Activated naive CD4-positive, alpha-beta T cell treated with anti-CD3 and anti-CD28 coated beads for 36 hours (primary cell): ENCODE measurements around the gene KCNQ1. TPM values are rescaled to one million over a fixed set of nuclear protein-coding genes. Genes with fewer than 3 reads are reported as not detected.
A peak's percentile ranks its signal among the peaks of the same experiment; 100 is the strongest.

Source experiments
- CTCF ChIA-PET: fragments of 350-600 bp; sonication (Branson Sonifier 250); formaldehyde crosslinking; loops from one replicate; lab custom pipeline; 2021; ENCODE audit warnings: antibody characterized with exemption; lab: Charles Lee
- DNase-seq: peaks from one replicate; pipeline ENCODE4 v3.0.0-alpha.2; 2020
- H3K27ac Mint-ChIP-seq: one replicate; pipeline ENCODE4 v1.8.0; 2021; ENCODE audit warnings: mild to moderate bottlenecking, mixed read lengths
- H3K27me3 Mint-ChIP-seq: one replicate; pipeline ENCODE4 v1.8.0; 2021; ENCODE audit warnings: low read depth, mixed read lengths
- H3K36me3 Mint-ChIP-seq: one replicate; pipeline ENCODE4 v1.8.0; 2021; ENCODE audit warnings: low read depth, mixed read lengths
- H3K4me1 Mint-ChIP-seq: one replicate; pipeline ENCODE4 v1.8.0; 2021; ENCODE audit warnings: low read depth, mixed read lengths
- H3K4me3 Mint-ChIP-seq: one replicate; pipeline ENCODE4 v1.8.0; 2021; ENCODE audit warnings: mild to moderate bottlenecking, moderate library complexity, mixed read lengths
- H3K9me3 Mint-ChIP-seq: one replicate; pipeline ENCODE4 v1.8.0; 2021; ENCODE audit warnings: mixed read lengths
- intact Hi-C: fragments of 100-400 bp; cut with micrococcal nuclease; formaldehyde crosslinking; loops from one replicate; pipeline ENCODE4 v1.15.1; 2023
- total RNA-seq, 2 experiments: library from RNA; stranded (reverse); gene quantifications; one replicate each; pipeline ENCODE4 v1.2.3, GENCODE V29; 2021

Gene KCNQ1
- total RNA-seq, 2 experiments from 2014 or later, result 10.6 to 10.8 TPM

DNA sequence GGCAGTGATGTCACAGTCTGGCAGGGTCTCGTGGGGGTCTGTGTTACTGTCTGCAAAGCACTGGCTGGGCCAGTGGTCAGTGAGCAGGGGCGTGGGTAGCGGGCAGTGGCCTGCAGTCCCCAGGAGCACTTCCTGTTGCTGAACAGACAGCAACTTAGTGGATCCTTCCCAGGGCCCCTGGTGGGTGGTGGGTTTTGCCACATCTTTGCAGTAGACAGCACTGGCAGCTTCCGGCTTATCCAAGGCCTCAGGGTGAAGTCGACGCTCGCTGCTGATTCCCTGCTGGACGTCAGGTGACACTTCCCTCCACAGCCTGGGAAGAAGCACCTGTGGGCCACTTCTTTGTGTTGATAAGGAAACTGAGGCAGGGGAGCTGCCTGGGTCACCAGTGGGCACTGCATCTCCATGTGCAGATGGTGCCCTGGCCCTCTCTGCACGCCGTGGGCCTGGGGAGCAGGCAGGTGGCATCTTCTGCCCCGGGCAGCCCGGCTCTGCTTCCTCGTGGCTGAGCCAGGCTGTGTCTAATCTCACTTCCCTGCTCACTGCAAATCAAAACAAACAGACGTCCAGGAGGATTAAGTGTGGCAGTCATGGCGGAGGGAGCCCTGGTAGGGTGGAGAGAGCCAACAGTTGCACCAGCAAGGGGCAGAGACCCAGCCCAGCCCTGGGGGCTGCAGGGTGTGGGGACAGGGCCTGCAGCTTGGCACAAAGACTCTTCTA, 79.8 kb downstream of the KCNQ1 start:
- Mint-ChIP-seq H3K27me3 (no peaks in the 10 kb centered on the region), H3K36me3 (no peaks in the 10 kb centered on the region), H3K4me3 (no peak overlapping the region), H3K9me3 (no peaks in the 10 kb centered on the region), H3K27ac (no peak overlapping the region), H3K4me1 (peaks cover 24% of the 10 kb centered on the region)
- intact Hi-C loops, result loop anchor here (5.0 kb wide), 1 partner anchor 77 kb away; the partner anchor contains the start of gene KCNQ1
- DNase-seq, result peak; percentile 2
- CTCF ChIA-PET, result interaction anchor here (1.4 kb wide), 1 partner anchor 8 kb away, joined by 6 read pairs; no protein-coding TSS in a partner anchor

DNA sequence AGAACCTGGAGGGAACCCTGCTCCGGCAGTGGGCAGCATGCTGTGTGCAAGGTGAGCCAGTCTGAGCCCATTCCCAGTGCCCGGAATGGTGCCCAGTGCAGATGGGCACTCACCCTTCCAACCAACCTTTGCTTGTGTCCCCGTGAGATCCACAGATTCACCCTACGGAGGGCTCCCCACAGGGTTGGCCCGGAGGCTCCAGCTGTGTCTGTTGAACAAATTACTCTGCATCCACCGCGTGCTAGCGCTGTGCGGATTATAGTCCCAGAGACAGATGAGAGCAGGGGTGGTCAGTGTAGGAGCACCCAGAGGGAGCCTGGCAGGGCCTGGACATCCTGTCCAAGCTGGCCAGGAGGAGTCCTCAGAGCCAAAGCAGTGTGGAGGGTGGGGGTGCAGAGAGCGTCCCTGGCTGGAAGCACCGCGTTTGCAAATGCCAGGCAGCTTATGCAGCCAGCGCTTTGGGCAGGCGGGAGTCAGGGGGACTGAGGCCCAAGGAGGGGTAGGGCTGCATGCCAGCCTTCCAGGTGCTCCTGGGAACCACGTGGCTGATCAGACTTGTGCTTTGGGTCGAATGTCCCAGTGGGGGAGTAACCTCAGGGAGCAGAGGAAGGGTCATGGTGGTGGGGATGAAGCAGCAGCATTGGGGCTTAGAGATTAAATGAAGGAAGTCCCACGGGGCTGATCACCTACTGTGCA, 80.5 kb downstream of the KCNQ1 start:
- Mint-ChIP-seq H3K27ac (no peak overlapping the region), H3K9me3 (no peaks in the 10 kb centered on the region), H3K27me3 (no peaks in the 10 kb centered on the region), H3K36me3 (no peaks in the 10 kb centered on the region), H3K4me3 (no peak overlapping the region), H3K4me1 (peaks cover 24% of the 10 kb centered on the region)
- DNase-seq, result peak; percentile 3
- intact Hi-C loops, result loop anchor here (5.0 kb wide), 1 partner anchor 78 kb away; the partner anchor contains the start of gene KCNQ1
- CTCF ChIA-PET, result no interaction called here

DNA sequence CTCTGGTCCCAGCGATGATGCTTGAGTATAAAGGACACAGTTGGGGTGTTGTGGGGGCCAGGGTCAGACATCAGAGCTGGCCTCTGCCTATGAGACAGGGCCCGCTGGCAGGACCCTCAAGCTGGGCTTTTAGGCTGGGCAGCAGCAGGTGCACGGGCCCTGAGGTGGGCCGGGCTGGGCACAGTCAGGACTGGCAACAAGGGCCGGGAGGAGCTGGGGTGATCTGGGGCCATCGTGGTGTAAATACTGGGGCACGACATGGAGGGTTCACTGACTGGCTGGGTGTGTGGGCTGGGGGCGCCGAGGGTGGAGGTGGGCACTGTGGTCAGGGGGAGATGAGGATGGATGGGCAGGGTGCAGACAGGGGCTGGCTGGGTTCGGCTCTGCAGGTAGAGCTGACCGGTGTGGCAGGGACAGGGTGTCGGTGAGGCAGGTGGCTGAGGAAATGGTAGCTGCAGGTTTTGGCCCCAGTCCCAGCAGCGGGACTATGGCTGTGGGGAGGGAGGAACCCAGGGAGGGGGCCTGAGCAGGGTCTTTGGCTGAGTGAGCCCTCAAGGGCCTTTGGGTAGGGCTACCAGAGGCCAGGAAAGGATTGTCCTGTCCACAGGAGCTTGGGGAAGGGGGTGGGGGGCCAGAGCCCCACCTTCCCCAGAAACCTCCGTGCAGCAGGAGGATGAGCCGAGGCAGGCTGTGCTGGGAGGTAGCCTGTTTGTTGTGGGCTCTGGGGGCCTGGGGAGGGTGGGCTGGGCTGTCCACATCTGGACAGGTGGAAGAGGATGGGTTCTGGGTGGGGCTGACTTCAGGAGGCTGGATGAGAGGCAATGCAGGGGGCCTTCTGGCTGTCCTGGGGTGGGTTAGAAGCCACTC, 81.4 kb downstream of the KCNQ1 start:
- Mint-ChIP-seq H3K9me3 (no peaks in the 10 kb centered on the region), H3K36me3 (no peaks in the 10 kb centered on the region), H3K27ac (peak overlapping the region; percentile 59), H3K4me3 (peak overlapping the region; percentile 18), H3K4me1 (peaks cover 24% of the 10 kb centered on the region), H3K27me3 (no peaks in the 10 kb centered on the region)
- CTCF ChIA-PET, result interaction anchor here (1.0 to 1.3 kb wide), 3 partner anchors 99 to 361 kb away, joined by 3 to 4 read pairs (median 3); no protein-coding TSS in a partner anchor
- intact Hi-C loops, result loop anchor here (5.0 kb wide), 1 partner anchor 79 kb away; the partner anchor contains the start of gene KCNQ1
- peak; percentile 4 for DNase-seq

DNA sequence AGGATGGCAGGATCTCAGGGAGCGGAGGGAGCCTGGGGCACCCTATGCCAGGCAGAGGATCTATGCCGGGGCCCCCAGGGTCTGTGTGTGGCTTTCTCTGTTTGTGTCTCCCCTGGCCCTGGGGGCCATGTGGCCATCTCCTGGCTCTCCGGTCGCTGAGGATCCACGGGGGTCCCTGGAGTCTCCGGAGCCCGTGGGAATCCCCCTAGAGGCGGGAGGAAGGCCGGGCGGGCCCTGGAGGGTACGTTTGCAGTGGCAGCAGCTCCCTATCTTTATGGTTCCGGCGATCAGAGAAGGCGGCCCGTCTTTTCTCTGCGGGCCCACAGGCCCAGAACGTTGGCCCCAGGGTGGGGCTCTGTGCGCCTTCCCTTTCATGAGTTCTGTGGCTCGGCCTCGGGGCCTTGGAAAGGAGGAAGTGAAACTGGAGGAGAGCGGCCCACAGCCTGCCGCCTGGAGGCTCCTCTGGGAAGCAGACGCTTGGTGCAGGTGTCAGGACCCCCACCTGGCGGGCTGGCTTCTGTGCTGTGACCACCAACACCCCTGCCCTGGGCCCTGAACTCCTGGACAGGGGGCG, 82.1 kb downstream of the KCNQ1 start:
- intact Hi-C loops, result loop anchor here (5.0 kb wide), 1 partner anchor 80 kb away; the partner anchor contains the start of gene KCNQ1
- Mint-ChIP-seq H3K9me3 (no peaks in the 10 kb centered on the region), H3K36me3 (no peaks in the 10 kb centered on the region), H3K27me3 (no peaks in the 10 kb centered on the region), H3K4me1 (peaks cover 24% of the 10 kb centered on the region), H3K4me3 (peak overlapping the region; percentile 18), H3K27ac (peak overlapping the region; percentile 59)
- DNase-seq, result peak; percentile 33
- CTCF ChIA-PET, result interaction anchor here (1.0 to 1.4 kb wide), 4 partner anchors 81 to 361 kb away, joined by 3 to 4 read pairs (median 4); no protein-coding TSS in a partner anchor

DNA sequence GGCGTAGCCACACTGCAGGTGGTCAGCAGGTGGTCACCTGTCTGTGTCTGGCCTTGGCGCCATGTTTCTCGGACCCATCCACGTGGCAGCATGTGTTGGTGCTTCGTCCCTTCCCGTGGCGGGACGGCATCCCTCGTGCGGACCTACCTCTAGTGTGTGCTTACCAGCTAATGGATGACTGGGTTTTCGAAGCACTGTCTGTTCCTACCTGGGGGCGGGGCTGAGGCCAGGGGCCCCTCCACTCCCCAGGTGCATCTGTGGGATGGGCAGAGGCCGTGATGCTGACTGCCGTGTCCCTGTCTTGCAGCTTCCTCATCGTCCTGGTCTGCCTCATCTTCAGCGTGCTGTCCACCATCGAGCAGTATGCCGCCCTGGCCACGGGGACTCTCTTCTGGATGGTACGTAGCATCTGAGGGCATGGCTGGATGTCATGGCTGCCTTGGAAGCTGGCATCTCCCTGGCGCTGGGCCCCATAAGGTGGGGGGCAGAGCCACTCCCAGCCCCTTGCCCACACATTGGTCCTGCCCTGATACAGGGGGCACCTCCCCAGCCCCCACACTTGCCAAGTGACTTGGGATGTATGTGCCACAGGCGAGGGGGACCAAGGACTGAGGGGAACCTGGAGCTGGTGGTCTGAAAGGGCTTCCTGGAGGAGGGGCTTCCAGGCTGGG, 82.9 kb downstream of the KCNQ1 start:
- no peaks in the 10 kb centered on the region for H3K36me3 Mint-ChIP-seq
- CTCF ChIA-PET, result interaction anchor here (0.8 to 1.4 kb wide), 3 partner anchors 82 to 360 kb away, joined by 4 to 6 read pairs (median 4); no protein-coding TSS in a partner anchor
- peaks cover 29% of the 10 kb centered on the region for H3K4me1 Mint-ChIP-seq
- peak; percentile 4 for DNase-seq
- H3K27ac Mint-ChIP-seq, result no peak overlapping the region
- intact Hi-C loops, result loop anchor here (5.0 kb wide), 1 partner anchor 80 kb away; the partner anchor contains the start of gene KCNQ1
- H3K4me3 Mint-ChIP-seq, result no peak overlapping the region
- no peaks in the 10 kb centered on the region for H3K9me3 Mint-ChIP-seq
- H3K27me3 Mint-ChIP-seq, result no peaks in the 10 kb centered on the region

DNA sequence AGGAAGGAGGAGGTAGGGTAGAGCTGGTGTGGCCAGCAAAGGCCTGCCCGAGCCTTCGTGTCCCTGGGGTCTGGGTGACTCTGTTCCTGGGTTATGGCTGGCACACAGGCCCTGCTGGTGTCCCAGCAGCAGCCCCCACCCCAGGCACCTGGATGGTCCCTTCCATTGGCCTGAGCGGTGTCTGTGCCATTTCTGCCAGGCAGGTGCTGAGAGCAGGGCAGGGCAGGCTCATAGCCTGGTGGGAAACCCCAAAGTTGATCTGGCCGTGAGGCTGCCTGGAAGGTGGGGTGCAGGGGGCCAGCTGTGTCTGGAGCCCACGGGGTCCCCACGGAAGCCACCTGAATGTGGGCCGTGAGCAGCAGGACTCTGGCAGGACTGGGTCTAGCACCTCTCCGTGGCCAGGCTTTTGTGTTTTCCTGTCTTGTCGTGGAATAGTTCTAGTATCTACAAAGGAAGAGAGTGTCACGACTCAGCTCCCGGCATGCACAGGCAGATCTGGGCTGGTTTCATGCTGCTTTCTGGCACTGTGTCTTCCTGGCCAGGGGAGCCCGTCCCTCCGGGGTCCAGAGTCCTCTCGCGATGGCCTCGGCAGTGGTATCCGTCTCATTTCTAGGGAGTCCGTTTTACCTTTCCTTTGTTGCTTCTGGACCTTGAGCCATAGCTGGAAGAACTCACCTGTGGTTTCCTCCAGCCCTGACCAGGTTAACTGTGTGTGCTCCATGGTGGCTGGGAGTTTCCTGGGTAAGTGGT, 83.7 kb downstream of the KCNQ1 start:
- no peak overlapping the region for H3K4me3 Mint-ChIP-seq
- H3K4me1 Mint-ChIP-seq, result peaks cover 36% of the 10 kb centered on the region
- H3K27ac Mint-ChIP-seq, result no peak overlapping the region
- H3K27me3 Mint-ChIP-seq, result no peaks in the 10 kb centered on the region
- H3K36me3 Mint-ChIP-seq, result no peaks in the 10 kb centered on the region
- DNase-seq, result peak; percentile 4
- CTCF ChIA-PET, result interaction anchor here (0.8 to 1.4 kb wide), 3 partner anchors 82 to 359 kb away, joined by 4 to 6 read pairs (median 4); no protein-coding TSS in a partner anchor
- no peaks in the 10 kb centered on the region for H3K9me3 Mint-ChIP-seq
- intact Hi-C loops, result loop anchor here (5.0 kb wide), 1 partner anchor 81 kb away; the partner anchor contains the start of gene KCNQ1

DNA sequence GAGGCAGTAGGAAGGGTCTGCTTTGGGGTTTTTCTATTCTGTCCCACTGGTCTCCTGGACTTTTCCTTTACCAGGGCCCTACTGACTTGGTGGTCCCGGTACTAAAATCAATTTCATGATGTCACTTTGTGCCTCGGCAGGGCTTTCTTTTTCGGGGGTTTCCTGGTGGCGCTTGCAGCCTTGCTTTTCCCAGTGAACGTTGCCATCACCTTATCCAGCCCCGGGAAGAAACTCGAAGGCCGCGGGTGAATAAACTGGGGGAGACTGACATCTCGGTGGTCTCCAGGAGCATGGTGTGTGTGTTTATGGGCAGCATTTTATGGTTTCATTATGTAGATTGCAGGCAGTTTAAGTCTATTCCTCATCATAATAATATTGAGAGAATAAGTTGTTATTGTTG, 84.4 kb downstream of the KCNQ1 start:
- Mint-ChIP-seq H3K9me3 (no peaks in the 10 kb centered on the region), H3K36me3 (no peaks in the 10 kb centered on the region), H3K4me3 (no peak overlapping the region), H3K27me3 (no peaks in the 10 kb centered on the region), H3K4me1 (peaks cover 36% of the 10 kb centered on the region), H3K27ac (no peak overlapping the region)
- CTCF ChIA-PET, result no interaction called here
- intact Hi-C loops, result loop anchor here (5.0 kb wide), 1 partner anchor 82 kb away; the partner anchor contains the start of gene KCNQ1
- no peak for DNase-seq

DNA sequence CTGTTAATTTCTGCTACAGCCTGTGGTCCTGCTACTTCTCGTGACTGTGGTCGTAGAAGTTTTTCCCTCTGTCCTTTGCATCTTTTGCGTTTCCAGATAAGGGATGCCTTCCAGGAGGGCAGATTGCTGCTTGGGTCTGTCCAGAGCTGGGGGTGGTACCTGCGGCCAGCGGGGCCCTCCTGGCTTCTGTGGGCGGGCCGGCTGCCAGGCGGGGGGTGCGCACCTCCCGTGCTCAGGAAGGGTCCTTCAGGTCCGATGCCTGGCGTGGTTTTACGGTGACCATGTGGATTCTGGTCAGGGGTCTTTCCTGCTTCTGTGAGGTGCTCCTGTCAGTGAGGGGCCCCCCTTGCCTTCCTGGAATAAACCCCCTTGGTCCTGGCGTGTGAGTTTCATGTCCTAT, 84.8 kb downstream of the KCNQ1 start:
- H3K4me3 Mint-ChIP-seq, result no peak overlapping the region
- no peak for DNase-seq
- intact Hi-C loops, result loop anchor here (2.0 to 10.0 kb wide), 3 partner anchors 82 to 335 kb away; partner anchors contain the start of gene KCNQ1
- no peaks in the 10 kb centered on the region for H3K27me3 Mint-ChIP-seq
- no peak overlapping the region for H3K27ac Mint-ChIP-seq
- H3K4me1 Mint-ChIP-seq, result peaks cover 36% of the 10 kb centered on the region
- H3K36me3 Mint-ChIP-seq, result no peaks in the 10 kb centered on the region
- no peaks in the 10 kb centered on the region for H3K9me3 Mint-ChIP-seq
- CTCF ChIA-PET, result no interaction called here

DNA sequence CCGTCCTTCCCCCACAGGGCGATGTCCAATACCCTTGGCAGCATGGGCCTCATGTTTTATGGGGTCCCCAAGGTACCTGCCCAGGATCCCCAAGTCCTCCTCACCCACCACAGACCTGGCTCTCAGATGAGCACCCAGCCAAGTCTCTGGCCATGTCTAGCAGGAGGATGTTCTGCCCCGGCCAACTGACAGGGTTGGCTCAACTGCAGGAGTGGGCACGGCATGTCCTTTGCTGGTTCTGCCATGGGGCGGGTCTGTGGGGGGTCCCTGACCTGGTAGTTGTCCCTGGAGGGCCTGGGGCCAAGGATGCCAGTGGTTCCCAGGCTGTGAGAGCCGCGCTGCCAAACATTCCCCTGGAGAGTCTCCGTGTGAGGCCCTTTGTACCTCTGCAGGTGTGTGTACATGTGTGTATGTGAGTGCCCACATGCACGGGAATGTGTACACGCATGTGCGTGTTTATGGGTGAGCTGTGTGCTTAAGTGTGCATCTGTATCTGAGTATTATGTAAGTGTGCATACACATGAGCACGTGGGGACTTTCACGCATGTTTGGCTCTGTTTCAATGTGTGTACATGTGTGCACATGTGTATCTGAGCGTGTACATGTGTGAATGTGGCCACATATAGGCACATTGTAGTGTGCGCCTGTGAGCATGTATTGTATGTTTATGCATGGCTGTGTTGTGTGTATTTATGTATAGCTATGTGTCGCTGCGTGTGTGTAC, 85.5 kb downstream of the KCNQ1 start:
- H3K4me1 Mint-ChIP-seq, result peaks cover 35% of the 10 kb centered on the region
- H3K27ac Mint-ChIP-seq, result no peak overlapping the region
- no peak for DNase-seq
- intact Hi-C loops, result loop anchor here (2.0 to 10.0 kb wide), 2 partner anchors 225 to 335 kb away; no protein-coding TSS in a partner anchor
- CTCF ChIA-PET, result interaction anchor here (0.7 to 8.7 kb wide), 16 partner anchors 16 to 358 kb away, joined by 3 to 280 read pairs (median 6); partner anchors contain the start of genes CDKN1C, KCNQ1, TRPM5 and TSSC4
- H3K36me3 Mint-ChIP-seq, result no peaks in the 10 kb centered on the region
- H3K9me3 Mint-ChIP-seq, result no peaks in the 10 kb centered on the region
- H3K27me3 Mint-ChIP-seq, result no peaks in the 10 kb centered on the region
- H3K4me3 Mint-ChIP-seq, result no peak overlapping the region

DNA sequence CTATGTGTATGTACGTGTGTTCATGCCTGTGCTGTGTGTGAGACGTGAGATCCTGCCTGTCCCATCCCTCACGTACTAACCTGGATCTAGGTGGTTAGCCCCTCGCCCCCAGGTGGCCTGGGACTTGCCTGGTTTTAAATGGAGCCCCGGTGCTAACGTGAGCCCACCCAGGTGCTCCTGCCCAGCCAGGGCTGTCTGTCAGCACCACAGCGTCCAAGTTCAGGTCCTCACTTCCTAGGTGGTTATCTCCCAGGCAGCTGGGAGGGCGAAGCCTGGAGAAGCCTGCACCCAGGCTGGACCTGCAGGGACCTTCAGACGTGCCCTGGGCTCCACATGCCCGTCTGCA, 86.0 kb downstream of the KCNQ1 start:
- H3K9me3 Mint-ChIP-seq, result no peaks in the 10 kb centered on the region
- no peaks in the 10 kb centered on the region for H3K36me3 Mint-ChIP-seq
- H3K27ac Mint-ChIP-seq, result no peak overlapping the region
- DNase-seq, result no peak
- H3K4me3 Mint-ChIP-seq, result no peak overlapping the region
- H3K27me3 Mint-ChIP-seq, result no peaks in the 10 kb centered on the region
- intact Hi-C loops, result loop anchor here (1.0 to 10.0 kb wide), 4 partner anchors 103 to 336 kb away; partner anchors contain the start of gene TSSC4
- CTCF ChIA-PET, result interaction anchor here (0.7 to 8.7 kb wide), 20 partner anchors 16 to 358 kb away, joined by 3 to 280 read pairs (median 4); partner anchors contain the start of genes CDKN1C, KCNQ1, TRPM5 and TSSC4
- H3K4me1 Mint-ChIP-seq, result peaks cover 30% of the 10 kb centered on the region
